ENCODE measurements around the gene MAGEA12.

DNA sequence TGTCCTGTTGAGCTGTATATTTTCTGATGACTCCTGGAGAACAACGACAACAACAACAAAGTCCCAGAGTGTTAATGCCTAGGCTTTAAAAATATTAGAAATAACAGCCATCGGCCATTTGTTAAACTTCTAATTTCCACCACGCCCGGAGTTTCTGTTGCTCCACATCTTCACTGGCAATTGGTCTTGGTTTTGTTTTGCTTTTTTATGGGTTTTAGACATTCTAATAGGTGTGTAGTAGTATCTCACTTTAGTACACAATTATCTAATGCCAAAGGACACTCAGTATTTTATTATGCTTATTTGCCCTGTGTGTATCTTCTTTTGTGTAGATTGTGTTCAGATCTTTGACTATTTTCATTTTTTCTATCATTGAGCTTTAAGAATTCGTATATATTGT is 5.0 kb downstream of the MAGEA12 start:
- TF ChIP-seq, protein P1, sequence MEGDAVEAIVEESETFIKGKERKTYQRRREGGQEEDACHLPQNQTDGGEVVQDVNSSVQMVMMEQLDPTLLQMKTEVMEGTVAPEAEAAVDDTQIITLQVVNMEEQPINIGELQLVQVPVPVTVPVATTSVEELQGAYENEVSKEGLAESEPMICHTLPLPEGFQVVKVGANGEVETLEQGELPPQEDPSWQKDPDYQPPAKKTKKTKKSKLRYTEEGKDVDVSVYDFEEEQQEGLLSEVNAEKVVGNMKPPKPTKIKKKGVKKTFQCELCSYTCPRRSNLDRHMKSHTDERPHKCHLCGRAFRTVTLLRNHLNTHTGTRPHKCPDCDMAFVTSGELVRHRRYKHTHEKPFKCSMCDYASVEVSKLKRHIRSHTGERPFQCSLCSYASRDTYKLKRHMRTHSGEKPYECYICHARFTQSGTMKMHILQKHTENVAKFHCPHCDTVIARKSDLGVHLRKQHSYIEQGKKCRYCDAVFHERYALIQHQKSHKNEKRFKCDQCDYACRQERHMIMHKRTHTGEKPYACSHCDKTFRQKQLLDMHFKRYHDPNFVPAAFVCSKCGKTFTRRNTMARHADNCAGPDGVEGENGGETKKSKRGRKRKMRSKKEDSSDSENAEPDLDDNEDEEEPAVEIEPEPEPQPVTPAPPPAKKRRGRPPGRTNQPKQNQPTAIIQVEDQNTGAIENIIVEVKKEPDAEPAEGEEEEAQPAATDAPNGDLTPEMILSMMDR (optimal IDR thresholded peaks at IDR 0.05 in 1 of 3, IDR thresholded peaks at IDR 0.05 in 1 of 3, conservative IDR thresholded peaks at IDR 0.05 in 1 of 3; ENCODE audit: extremely low read depth in 1 of 3, insufficient read depth in 2 of 3, low read length in 3 of 3) = no peak
- TF ChIP-seq EZH2 (IDR thresholded peaks at IDR 0.05; ENCODE audit: low read length) = no peak
